HEK293 (cell line): ENCODE data around the gene HID1.
A peak's percentile ranks its signal among the peaks of the same experiment; 100 is the strongest.

Experiments
- CTCF ChIP-seq: fragments of 450-650 bp; formaldehyde crosslinking; IDR thresholded peaks from 2 replicates; pipeline ENCODE4 v1.5.1; 2016; ENCODE audit warnings: missing biosample characterization, missing genetic modification characterization
- KLF16 ChIP-seq: fragments of 450-650 bp; formaldehyde crosslinking; IDR thresholded peaks from 2 replicates; pipeline ENCODE4 v1.5.1; 2017; ENCODE audit warnings: missing biosample characterization, missing genetic modification characterization
- YY1 ChIP-seq: fragments of 450-650 bp; formaldehyde crosslinking; IDR thresholded peaks from 2 replicates; pipeline ENCODE4 v1.5.1; 2018; ENCODE audit warnings: missing biosample characterization, missing genetic modification characterization
- ZNF501 ChIP-seq: fragments of 450-650 bp; formaldehyde crosslinking; IDR thresholded peaks from 2 replicates; pipeline ENCODE4 v1.5.1; 2016; ENCODE audit warnings: missing biosample characterization, missing genetic modification characterization
- ZNF529 ChIP-seq: fragments of 450-650 bp; formaldehyde crosslinking; IDR thresholded peaks from 2 replicates; pipeline ENCODE4 v1.5.1; 2017; ENCODE audit warnings: missing genetic modification characterization, missing biosample characterization; ENCODE audit not compliant: insufficient replicate concordance
- TF ChIP-seq, protein P1 (sequence below): fragments of 450-650 bp; IDR thresholded peaks from 2 replicates; pipeline ENCODE4 v1.5.1; 2018; ENCODE audit warnings: missing biosample characterization, missing genetic modification characterization

- TF ChIP-seq CTCF (tag by site-specific recombination) = no peak; the same call in 1 of the 2 replicates
- TF ChIP-seq, protein P1, sequence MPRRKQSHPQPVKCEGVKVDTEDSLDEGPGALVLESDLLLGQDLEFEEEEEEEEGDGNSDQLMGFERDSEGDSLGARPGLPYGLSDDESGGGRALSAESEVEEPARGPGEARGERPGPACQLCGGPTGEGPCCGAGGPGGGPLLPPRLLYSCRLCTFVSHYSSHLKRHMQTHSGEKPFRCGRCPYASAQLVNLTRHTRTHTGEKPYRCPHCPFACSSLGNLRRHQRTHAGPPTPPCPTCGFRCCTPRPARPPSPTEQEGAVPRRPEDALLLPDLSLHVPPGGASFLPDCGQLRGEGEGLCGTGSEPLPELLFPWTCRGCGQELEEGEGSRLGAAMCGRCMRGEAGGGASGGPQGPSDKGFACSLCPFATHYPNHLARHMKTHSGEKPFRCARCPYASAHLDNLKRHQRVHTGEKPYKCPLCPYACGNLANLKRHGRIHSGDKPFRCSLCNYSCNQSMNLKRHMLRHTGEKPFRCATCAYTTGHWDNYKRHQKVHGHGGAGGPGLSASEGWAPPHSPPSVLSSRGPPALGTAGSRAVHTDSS (tag by site-specific recombination) = no peak
- TF ChIP-seq ZNF529 (tag by site-specific recombination) = no peak
- TF ChIP-seq KLF16 (tag by site-specific recombination) = peak; percentile 45; the same call in 1 of the 2 replicates
- TF ChIP-seq YY1 = no peak
- TF ChIP-seq ZNF501 (tag by site-specific recombination) = no peak
Measured at GRCh38 chr17:74972107-74972972, at the start of gene HID1.
